ENCODE measurements around the gene TBCD. TPM values are rescaled to one million over a fixed set of nuclear protein-coding genes. Genes with fewer than 3 reads are reported as not detected.

TBCD gene
- total RNA-seq, 1 donor, result 22.5 TPM

- no peak for DNase-seq (ENCODE audit: low read depth)
Measured at GRCh38 chr17:82718986-82719685, 32.7 kb upstream of the TBCD start.

GRCh38 chr17:82720204-82720603, 31.7 kb upstream of the TBCD start:
- DNase-seq (ENCODE audit: low read depth), result no peak
- no peak overlapping the region for H3K4me3 ChIP-seq (ENCODE audit: low read depth, low read length)
- no peak for TF ChIP-seq CTCF (IDR thresholded peaks at IDR 0.05; ENCODE audit: insufficient read depth, low read depth, low read length)

More at GRCh38 chr17:82718986-82719685, 32.7 kb upstream of the TBCD start:
- no peak for TF ChIP-seq CTCF (IDR thresholded peaks at IDR 0.05; ENCODE audit: insufficient read depth, low read depth, low read length)
- no peak overlapping the region for H3K4me3 ChIP-seq (ENCODE audit: low read depth, low read length)

GRCh38 chr17:82722341-82723013, 29.4 kb upstream of the TBCD start:
- DNase-seq (ENCODE audit: low read depth), result no peak
- TF ChIP-seq CTCF (IDR thresholded peaks at IDR 0.05; ENCODE audit: insufficient read depth, low read depth, low read length), result no peak
- H3K4me3 ChIP-seq (ENCODE audit: low read depth, low read length), result no peak overlapping the region

GRCh38 chr17:82723169-82723807, 28.6 kb upstream of the TBCD start:
- H3K4me3 ChIP-seq (ENCODE audit: low read depth, low read length), result no peak overlapping the region
- no peak for TF ChIP-seq CTCF (IDR thresholded peaks at IDR 0.05; ENCODE audit: insufficient read depth, low read depth, low read length)
- DNase-seq (ENCODE audit: low read depth), result no peak

- no peak overlapping the region for H3K4me3 ChIP-seq (ENCODE audit: low read depth, low read length)
- no peak for DNase-seq (ENCODE audit: low read depth)
- TF ChIP-seq CTCF (IDR thresholded peaks at IDR 0.05; ENCODE audit: insufficient read depth, low read depth, low read length), result no peak
Measured at GRCh38 chr17:82726427-82726826, 25.4 kb upstream of the TBCD start.

- no peak for DNase-seq (ENCODE audit: low read depth)
- H3K4me3 ChIP-seq (ENCODE audit: low read depth, low read length), result no peak overlapping the region
- no peak for TF ChIP-seq CTCF (IDR thresholded peaks at IDR 0.05; ENCODE audit: insufficient read depth, low read depth, low read length)
Measured at GRCh38 chr17:82729479-82730260, 22.2 kb upstream of the TBCD start.
